UCSD-AML1 (cell line): ENCODE measurements around the gene NR2E1.

Experiments used
- DNase-seq: peaks from one replicate; lab custom pipeline; 2025; ENCODE audit not compliant: unreplicated experiment; lab: John Stamatoyannopoulos, UW

NR2E1 gene

GRCh38 chr6:108152446-108152845 lies 13.4 kb upstream of the NR2E1 start:
- no peak for DNase-seq

- no peak for DNase-seq
Measured at GRCh38 chr6:108156180-108156937, 9.5 kb upstream of the NR2E1 start.

GRCh38 chr6:108156938-108157233 lies 8.9 kb upstream of the NR2E1 start:
- DNase-seq: no peak

- no peak for DNase-seq
Measured at GRCh38 chr6:108157234-108157980, 8.4 kb upstream of the NR2E1 start.

- no peak for DNase-seq
Measured at GRCh38 chr6:108157981-108158525, 7.8 kb upstream of the NR2E1 start.

GRCh38 chr6:108159981-108160380 lies 5.8 kb upstream of the NR2E1 start:
- no peak for DNase-seq

- no peak for DNase-seq
Measured at GRCh38 chr6:108161724-108162282, 4.0 kb upstream of the NR2E1 start.

GRCh38 chr6:108163267-108163643 lies 2.6 kb upstream of the NR2E1 start:
- no peak for DNase-seq

GRCh38 chr6:108163644-108164542 lies 1.9 kb upstream of the NR2E1 start:
- no peak for DNase-seq

GRCh38 chr6:108164543-108164814 lies 1.3 kb upstream of the NR2E1 start:
- no peak for DNase-seq

- no peak for DNase-seq
Measured at GRCh38 chr6:108164815-108165706, 761 bp upstream of the NR2E1 start.

GRCh38 chr6:108166664-108167448 lies 1.0 kb downstream of the NR2E1 start:
- DNase-seq: no peak

- no peak for DNase-seq
Measured at GRCh38 chr6:108167449-108168089, 1.7 kb downstream of the NR2E1 start.

GRCh38 chr6:108168090-108168463 lies 2.3 kb downstream of the NR2E1 start:
- no peak for DNase-seq

GRCh38 chr6:108168501-108169463 lies 3.0 kb downstream of the NR2E1 start:
- DNase-seq: no peak

- DNase-seq: no peak
Measured at GRCh38 chr6:108169464-108170331, 3.9 kb downstream of the NR2E1 start.
